GM18498 (cell line): ENCODE results near the gene GNE.
"Not testable (repeated sequence)": the region's sequence is repeated elsewhere in the genome, so short reads cannot be mapped to it uniquely, and the experiment has no call there.

Experiments
- ATAC-seq: cut with Tn5 transposase; IDR thresholded peaks from one replicate; pipeline ENCODE4 v1.9.1; 2021; ENCODE audit warnings: mild to moderate bottlenecking, moderate library complexity; ENCODE audit not compliant: unreplicated experiment

Gene GNE

GRCh38 chr9:36258208-36258995, at the start of gene GNE:
GNE (minus strand) TSS chr9:36258448; CDS start chr9:36249355, 9,093 bp downstream.
- ATAC-seq, result peak; percentile 92

GRCh38 chr9:36306471-36307306, 48.4 kb upstream of the GNE start:
- ATAC-seq, result no peak

GRCh38 chr9:36304366-36304765, 46.1 kb upstream of the GNE start:
- not testable (repeated sequence) for ATAC-seq

- no peak for ATAC-seq
Measured at GRCh38 chr9:36301227-36301626, 43.0 kb upstream of the GNE start.

GRCh38 chr9:36298566-36298965, 40.3 kb upstream of the GNE start:
- no peak for ATAC-seq

GRCh38 chr9:36297798-36298197, 39.5 kb upstream of the GNE start:
- ATAC-seq, result no peak

- not testable (repeated sequence) for ATAC-seq
Measured at GRCh38 chr9:36294996-36295395, 36.7 kb upstream of the GNE start.

- ATAC-seq, result no peak
Measured at GRCh38 chr9:36293918-36294317, 35.7 kb upstream of the GNE start.

- ATAC-seq, result no peak
Measured at GRCh38 chr9:36293171-36293570, 34.9 kb upstream of the GNE start.

- no peak for ATAC-seq
Measured at GRCh38 chr9:36292641-36293040, 34.4 kb upstream of the GNE start.

- no peak for ATAC-seq
Measured at GRCh38 chr9:36290996-36291395, 32.7 kb upstream of the GNE start.

GRCh38 chr9:36289836-36290435, 31.7 kb upstream of the GNE start:
- ATAC-seq, result no peak

GRCh38 chr9:36288070-36288469, 29.8 kb upstream of the GNE start:
- no peak for ATAC-seq

- no peak for ATAC-seq
Measured at GRCh38 chr9:36286388-36286787, 28.1 kb upstream of the GNE start.

GRCh38 chr9:36284226-36284625, 26.0 kb upstream of the GNE start:
- no peak for ATAC-seq

GRCh38 chr9:36282275-36282674, 24.0 kb upstream of the GNE start:
- no peak for ATAC-seq

GRCh38 chr9:36280989-36281388, 22.7 kb upstream of the GNE start:
- no peak for ATAC-seq

GRCh38 chr9:36278243-36278642, 20.0 kb upstream of the GNE start:
- no peak for ATAC-seq

- no peak for ATAC-seq
Measured at GRCh38 chr9:36276781-36277181, 18.5 kb upstream of the GNE start.

- no peak for ATAC-seq
Measured at GRCh38 chr9:36276254-36276653, 18.0 kb upstream of the GNE start.

GRCh38 chr9:36275060-36275459, 16.8 kb upstream of the GNE start:
- no peak for ATAC-seq

GRCh38 chr9:36273354-36273753, 15.1 kb upstream of the GNE start:
- not testable (repeated sequence) for ATAC-seq
